Measurements from ENCODE around the gene ASB1.
"Not testable (repeated sequence)": the region's sequence is repeated elsewhere in the genome, so short reads cannot be mapped to it uniquely, and the experiment has no call there.

Gene ASB1

DNA sequence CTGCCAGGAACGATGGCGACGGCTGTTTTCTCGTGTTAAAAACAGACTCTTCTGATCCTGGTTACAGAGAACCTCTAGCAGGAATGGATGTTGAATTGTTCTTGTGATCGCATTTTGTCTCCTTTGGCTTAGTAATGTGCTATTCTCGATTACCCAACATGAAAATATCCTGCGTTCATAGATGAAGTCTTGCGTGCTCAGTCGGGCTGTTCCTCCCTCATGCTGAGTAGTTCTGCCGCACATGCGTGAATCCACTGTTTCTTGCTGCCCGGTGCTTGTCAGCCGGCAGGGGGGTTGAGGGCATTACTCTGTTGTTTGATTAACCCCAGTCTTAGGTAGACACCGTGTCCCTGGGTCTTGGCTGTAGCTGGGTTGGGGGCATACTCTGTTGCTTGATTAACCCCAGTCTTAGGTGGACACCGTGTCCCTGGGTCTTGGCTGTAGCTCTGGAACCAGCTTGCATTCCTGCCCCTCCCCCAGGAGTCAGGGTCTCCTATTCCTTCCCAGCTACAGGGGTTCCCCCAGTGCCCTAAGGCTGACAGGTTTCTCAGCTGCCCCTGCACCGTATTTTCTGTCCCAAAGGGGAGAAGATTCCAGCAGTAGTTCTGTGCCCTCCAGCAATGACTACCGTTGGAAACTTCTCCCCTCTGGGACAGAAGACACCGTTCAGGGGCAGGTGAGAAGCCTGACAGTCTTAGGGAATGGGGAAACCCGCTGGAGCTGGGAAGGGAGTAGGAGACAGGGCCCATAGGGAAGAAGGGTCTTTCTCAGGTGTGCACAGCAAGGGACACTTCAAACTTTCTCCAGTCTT, 22.1 kb upstream of the ASB1 start:
- no peak for DNase-seq

DNA sequence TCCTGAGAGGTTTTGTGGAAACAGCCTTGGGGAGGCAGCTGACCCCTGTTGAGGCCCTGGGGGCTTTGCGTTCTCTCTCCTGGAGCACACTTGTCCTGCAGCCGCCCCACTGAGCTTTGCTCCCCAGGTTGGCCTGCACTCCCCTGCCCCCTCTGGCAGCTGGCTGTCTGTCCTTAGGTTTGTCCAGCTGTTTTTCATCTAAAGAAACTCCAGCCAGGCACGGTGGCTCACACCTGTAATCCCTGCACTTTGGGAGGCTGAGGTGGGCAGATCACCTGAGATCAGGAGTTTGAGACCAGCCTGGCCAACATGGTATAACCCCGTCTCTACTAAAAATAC, 21.5 kb upstream of the ASB1 start:
- DNase-seq: not testable (repeated sequence)

DNA sequence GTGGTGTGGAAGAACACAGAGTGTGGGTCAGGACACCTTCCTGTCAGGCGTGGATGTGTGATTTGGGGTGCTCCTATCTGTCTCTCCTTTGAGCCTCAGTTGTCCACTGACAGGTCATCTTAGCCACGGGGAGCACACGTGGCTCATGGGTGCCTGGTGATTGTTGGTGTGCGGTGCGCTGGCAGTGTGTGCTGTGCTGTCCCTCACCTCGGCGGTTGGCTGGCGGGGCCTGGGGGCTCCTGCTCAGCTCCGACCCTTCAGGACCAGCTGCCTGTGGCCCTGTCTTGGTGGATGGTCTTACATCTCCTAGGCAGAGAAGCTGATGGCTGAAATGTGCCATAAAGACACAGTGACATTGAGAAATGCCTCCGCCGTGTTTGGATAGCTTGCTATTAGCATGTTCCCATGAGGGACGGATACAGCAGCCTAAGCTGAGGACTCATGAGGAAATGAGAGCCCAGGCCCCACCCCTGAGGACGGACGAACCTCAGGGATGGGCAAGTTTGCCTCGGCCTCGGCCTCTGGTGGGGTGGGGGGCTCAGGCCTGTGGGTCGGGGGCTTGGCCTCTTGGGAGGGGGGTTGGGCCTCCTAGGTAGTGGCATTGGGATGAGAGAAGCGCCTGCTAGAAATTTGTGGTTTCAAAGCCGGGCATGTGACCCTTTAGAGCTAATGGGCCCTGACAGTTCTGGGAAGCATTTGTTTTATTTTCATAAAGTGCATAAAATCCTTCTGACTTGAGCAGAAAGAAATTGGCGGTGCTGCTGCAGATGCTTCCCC, 20.3 kb upstream of the ASB1 start:
- DNase-seq: no peak

DNA sequence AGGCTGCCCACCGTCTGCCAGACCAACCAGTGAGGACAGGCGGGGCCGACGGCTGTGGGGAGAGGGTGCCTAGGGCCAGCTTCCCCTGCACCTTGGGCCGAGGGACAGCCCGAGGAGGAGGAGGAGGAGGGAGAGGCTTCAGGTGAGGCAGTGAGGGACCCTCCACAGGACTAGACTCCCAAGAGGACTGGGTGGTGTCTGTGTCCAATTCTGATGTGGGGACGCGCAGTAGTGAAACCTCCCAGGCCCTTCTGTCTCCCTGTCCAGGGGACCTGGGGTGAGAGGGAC, 19.8 kb upstream of the ASB1 start:
- DNase-seq: no peak

DNA sequence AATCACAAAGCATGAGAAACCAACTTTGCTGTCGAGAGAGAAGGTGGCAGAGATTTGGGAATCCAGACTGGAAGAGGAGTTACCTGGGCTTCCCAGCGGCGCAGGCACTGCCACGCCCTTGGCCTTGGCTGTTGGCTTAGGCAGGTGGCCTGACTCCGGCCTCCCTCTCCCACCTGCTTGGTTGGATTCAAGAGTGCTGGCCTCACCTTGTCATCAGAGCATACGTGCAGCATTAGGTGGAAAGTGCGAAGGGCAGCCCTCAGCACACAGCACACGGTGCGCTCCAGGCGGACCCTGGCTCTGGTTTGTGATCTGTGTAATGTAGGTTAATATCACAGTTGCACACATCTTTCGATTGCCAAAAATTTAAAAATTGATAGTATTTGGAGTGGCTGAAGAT, 19.2 kb upstream of the ASB1 start:
- no peak for DNase-seq

DNA sequence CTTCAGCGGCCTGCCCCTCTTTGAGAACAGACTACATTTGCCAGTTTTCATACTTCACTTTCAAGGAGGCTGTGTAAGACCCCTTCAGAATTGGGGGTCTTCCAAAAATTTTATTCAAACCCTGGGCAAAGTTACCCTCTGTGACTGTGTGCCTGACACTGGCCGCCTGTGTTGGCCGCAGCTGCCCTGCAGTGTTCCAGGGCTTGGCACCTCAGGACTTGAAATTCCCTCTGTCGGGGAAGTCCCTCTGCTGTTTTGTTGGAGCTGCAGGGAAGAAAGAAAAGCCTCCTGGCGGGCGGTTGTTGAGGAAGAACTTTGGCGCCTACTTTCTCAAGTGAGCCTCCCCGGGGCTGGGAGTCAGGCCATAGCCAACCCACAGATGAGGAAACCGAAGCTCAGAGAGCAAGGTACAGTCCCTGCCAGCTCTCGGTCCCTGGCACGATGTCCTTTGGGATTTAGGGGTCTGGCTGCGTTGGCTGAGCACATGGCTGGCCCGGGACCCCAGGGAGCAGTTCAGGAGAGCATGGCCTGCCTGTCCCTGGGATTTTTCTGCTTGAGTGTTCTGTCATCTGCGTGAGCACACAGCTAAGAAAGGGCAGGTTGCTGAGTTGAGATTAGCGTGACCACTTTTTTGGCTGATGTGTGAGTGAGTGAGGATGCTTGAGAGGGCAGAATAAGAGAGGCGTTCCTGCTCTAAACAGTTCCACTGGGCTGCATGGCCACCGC, 17.9 kb upstream of the ASB1 start:
- no peak for DNase-seq

DNA sequence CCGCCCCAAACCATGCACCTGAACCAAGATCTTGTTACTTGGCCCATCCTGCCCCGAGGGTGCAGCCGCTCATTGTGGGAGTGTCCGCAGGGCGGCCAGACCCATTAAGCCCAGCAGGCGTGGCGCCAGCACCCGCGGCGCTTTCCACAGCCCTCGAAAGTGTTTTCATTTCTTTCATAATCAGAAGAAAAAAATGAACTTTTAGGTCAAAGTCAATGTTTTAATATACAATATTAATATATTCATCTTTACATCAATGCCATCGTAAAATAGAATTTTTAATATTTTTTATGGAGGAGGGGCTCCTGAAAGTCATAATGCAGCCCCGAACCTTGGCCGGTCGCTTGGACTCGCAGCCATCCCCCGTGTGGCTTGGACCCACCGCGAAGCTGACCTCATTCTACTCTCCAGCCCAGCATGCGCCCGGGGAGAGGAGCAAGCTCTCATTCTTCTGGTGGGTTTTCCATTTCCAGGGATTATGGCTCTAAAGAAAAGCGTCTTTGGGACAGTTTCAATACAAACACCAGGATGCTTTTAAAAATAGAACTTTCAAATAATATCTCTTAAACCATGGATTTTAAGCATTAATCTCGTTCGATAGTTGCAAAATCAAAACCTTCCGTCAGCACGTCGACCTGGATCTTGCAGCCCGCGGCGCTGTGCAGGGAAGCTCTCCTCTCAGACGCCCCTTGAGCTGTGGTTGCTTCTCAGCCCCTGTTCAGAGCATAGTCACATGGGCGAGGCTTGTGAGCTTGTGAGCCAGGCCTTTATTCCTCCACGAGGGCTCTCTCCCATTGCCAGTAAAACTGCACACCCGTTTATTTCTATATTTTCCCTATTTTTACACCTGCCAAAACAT, 17.2 kb upstream of the ASB1 start:
- DNase-seq: no peak

DNA sequence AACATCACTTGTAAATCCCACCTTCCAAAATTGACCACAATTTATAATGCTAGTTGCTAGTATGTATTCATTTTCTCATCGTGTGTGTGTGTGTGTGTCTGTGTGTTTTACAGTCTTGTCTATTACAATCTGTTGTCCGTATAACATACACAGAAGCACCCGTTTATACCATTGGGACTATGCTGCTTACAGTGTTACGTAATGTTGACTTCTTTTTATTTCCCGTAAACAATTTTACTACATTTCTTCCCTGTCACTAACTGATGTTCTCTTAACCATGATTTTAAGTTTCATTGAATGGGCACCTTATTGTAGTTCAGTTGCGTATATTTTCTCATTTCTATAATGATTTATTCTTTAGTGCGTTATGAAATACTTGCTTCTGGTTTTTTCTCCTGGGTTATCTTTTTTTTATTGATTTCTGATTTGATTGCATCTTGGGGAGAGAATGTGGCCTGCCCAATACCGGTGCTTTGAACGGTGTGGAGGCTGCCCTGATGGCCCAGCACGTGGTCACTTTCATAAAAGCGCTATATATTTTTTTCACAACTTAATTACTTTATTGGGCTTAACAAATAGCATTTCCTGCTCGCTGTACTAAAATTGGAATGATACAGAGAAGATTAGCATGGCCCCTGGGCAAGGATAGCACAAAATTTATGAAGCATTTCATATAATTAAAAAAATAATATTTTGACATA, 14.5 kb upstream of the ASB1 start:
- no peak for DNase-seq

DNA sequence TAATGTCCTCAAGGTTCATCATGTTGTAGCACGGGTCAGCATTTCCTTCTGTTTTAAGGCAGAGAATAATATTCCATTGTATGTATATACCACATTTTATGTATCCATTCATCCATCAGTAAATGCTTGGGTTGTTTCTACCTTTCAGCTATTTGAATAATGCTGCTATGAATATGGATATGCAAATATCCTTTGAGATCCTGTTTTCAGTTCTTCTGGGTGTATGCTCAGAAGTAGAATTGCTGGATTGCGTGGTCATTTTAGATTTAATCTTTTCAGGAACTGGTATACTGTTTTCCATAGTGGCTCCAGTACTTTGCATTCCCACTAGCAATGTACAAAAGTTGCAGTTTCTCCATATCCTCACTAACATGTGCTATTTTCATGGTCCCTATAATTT, 13.4 kb upstream of the ASB1 start:
- no peak for DNase-seq

DNA sequence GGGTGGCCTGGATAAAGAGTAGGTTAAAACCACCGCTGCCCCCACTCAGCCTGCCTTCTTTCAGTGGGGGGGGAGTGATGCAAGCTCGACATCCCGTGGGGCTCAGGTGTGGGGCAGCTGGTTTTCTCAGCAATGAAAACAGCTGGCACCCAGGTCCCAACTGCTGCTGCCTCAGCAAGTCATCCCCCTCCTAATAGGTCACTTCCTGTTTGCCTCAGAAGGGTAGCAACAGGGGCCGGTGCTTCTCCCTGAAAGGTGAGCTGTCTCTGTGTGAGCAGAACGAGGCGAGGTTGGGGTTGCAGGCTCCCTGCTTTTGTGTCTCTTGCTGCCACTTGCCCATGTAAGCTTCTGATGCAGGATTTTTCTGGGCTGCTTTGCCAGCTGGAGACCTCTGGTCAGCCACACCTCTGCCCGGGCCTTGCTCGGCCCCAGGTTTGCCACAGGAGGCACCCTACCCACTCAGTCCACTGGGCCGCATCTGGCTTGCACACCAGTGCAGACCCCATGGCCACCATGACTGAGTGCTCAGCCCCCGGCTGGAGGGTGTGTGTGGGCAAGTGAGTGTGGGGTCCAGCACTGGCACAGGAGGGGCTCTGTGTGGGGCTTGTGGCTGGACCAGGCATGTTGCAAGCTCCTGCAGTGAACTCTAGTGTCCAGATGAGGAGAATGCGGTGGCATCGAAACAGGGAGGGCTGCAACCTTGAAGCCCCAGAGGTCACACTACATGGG, 11.5 kb upstream of the ASB1 start:
- no peak for DNase-seq

DNA sequence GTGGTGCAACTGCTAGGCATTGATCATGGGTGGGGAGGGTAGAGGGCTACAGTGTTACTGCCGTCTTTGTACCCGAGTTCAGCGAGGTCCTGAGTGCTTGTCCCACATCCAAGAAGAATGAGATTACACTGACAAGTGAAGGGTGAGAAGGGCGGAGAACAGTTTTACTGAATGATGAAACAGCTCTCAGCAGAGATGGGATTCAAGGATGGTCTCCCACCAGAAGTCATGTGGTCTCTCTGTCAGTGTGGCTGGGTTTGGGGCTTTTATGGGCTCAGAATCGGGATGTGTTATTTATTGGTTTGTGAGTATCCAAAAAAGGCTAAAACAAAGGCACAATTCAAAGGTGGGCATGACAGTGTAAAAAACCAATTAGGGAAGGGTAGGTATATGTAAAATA, 10.8 kb upstream of the ASB1 start:
- DNase-seq: no peak

DNA sequence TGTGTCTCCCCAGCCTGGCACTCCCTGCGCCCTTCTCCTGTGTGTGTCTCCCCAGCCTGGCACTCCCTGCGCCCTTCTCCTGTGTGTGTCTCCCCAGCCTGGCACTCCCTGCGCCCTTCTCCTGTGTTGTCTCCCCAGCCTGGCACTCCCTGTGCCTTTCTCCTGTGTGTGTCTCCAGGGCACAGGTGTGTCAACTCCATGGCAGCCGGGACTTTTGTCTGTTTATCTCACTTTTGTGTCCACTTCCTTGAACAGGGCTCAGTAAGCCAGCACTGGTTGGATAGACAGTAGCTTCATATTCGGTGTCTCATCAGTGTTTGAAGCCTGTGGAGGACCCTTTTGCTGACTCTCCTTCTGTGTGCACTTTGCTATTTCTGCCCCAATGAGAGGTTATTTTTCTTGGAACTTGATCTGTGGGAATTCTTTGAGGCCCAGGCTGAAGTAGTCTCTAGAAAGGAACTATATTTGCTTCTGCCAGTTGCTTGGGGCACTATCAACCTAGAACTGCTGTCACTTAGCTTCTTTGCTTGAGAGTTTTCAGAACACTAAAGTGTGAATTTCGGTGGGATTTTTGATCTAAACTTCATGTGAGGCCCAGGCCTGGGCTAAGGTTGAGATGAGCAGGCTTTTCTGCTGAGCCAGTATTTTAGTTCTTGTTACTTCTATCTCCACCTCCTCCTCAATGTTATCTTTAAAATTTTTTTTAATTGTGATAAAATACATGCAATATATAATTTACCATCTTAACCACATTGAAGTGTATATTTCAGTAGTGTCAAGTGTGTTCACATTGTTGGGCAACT, 8.3 kb upstream of the ASB1 start:
- DNase-seq: no peak

DNA sequence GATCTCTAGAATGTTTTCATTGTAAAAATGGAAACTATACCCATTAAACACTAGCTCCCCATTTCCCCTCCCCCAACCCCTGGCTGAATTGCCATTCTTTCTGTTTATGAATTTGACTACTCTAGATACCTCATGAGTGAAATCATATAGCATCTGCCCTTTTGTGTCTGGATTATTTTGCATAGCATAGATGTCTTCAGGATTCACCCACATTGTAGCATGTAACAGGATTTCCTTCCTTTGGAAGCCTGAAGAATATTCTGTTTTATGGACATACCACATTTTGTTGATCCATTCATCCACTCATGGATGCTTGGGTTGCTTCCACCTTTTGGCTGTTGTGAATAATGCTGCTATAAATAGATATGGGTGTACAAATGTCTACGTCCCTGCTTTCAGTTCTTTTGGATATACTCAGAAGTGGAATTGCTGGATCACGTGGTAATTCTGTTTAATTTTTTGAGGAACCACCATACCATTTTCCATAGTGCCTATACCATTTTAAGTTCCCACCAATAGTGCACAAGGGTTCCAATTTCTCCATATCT, 7.7 kb upstream of the ASB1 start:
- no peak for DNase-seq

DNA sequence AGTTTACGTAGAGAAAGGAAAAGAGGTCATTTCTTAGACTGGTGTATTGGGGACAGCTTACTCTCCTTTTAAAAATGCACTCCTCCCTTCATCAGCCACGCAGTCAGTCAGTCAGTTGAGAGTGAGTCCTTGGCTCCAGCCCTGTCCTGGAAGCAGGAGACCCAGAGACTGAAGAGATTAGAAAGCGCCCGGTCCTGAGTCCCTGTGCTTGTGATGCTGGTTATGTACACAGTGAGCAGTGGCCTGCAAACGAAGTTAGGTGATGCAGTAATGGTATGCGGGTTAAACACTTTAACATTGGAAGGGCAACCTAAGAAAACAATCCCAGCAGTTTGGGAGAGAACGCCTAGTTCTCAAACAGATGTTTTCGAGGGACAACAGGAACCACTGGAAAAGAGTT, 6.3 kb upstream of the ASB1 start:
- DNase-seq: no peak

DNA sequence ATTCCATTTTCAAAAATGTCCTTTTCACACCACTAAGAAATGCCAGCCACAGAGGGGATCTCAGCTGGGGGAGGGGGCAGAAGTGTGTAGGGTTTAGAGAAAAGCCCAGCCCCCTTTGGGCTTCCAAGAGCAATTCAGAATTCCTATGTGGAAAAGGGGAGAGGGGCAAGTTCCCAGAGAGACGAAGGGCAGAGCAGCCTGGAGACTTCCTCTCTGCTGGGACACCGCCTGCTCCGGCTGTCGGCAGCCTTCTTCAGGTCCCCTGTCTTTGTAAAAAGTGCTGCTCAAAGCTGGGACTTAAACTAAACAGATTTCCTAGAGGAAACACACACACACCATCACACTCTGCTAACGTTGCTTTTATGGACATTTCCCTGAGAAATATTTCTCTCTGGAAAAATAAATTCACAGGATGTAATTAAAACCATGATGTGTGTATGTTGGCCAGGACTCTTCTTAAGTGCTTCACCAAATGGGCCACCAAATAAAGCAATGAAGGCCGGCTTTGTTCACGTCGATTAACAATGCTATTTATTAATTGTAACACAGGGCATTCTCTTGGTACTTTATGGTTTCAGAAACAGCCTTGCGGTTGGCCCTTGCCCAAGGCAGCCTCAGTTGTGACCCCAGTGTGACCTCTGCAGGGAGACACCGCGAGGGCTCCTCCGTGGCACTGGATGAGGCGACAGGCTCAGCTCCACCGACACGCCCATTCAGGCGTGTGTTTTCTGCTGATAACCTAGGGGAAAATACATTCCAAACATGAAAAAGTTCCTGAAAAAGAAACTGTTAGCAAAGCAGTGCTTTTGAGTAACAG, 5.6 kb upstream of the ASB1 start:
- DNase-seq: no peak

DNA sequence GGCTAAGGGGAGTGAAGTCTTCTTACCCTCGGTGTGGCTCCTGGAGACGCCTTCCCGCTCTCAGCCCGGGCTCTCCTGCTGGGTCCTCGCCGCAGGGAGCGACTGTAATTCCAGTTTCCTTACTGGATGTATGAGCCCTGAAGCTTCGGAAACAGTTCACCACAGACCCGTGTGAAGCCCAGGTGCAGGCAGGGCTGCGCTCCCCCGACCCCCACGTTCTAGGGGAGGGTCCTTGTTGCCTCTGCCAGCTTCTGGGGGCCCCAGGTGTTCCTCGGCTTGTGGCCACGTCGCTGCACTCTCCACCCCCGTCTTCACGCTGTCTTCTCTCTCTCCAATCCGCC, 5.1 kb upstream of the ASB1 start:
- DNase-seq: no peak

DNA sequence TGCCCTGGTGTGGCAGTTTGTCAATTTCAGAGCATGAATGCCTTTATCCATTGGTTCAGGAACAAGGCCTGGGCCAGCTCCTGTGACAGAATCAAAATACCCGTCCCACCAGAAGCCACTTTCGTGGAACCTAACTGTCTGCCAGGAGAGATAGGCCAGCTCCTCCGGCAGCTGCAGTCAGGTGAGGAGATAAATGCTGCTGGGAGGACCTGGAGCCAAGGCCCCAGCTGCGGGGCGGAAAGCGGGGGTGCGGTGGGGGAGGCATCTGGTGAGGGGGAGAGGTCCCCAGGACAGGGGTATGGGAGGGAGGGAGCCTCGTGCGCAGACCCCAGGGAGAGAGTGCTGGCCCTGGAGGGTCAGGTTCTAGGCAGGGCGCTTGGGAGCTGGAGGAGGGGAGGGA, 4.4 kb upstream of the ASB1 start:
- DNase-seq: no peak

DNA sequence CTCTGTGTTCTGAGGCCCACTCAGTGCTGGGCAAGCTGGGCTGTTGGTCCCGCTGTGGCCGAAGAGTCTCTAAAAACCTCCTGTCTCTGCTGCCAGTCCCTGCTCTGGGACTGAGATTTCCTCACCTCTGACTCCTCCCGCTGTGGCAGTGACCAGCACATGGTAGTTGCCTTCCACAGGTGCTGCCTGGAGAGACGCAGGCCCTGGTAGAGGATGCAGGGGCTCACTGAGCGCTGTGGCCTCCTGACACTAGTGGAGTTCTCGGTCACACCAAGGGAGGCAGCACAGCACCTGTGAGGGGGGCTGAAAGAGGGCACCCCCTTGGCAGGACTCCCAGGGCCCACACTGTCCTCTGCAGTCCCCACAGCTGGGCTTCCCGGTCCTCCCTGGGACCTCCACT, 3.8 kb upstream of the ASB1 start:
- DNase-seq: no peak

DNA sequence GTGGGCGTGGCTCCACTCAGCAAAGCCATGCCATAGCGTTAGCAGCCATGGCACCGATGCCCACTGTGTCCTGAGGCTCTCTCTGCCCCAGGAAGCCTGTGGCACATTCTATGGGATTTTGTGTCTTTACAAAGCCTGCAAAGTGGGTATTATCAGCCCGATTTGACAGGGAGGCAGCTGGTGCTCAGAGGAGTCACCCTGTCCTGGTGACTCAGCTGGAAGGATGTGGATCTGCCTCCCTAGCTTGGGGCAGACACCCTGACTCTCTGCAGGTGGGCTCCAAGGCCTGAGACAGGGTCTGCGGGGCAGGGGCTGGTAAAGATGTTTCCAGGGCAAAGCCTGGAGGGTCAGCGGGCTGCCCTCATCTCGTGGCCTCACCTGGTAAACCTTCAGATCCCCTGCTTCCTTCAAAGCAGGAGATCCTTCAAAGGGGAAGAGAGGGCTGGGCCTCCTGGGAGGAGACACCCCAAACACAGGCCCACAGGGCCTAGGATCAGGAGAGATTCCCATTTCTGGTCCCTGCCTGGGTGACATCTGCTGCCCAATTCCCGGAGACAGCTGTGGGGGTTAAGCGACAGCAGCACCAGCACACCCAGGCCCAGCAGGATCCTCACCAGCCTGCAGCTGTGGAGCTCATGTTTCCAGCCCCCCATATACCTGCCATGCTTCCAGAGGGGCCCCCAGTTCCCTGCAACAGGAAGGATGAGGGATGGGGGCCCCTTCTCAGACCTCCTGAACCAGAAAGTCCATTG, 3.0 kb upstream of the ASB1 start:
- DNase-seq: no peak
